K562 (cell line): ENCODE measurements around the gene DAP. TPM values are rescaled to one million over a fixed set of nuclear protein-coding genes. Genes with fewer than 3 reads are reported as not detected.

ENCODE experiments used
- ATAC-seq: fragments of 200-7000 bp; cut with Tn5 transposase; 3 replicates; pipeline ENCODE4 v1.9.1; 2020; ENCODE audit warnings: moderate library complexity
- BruUV-seq: library from RNA; stranded (reverse); fragments of 400-500 nt; replicated peaks from 2 replicates; lab custom pipeline; 2021; lab: Mats Ljungman, UMichigan
- CTCF ChIA-PET: fragments of 300-600 bp; formaldehyde crosslinking; extraction: SDS; loops from one replicate; lab custom pipeline; 2021; ENCODE audit warnings: low intra/inter-chr PET ratio; lab: Yijun Ruan, JAX
- POLR2A ChIA-PET: fragments of 300-600, 350-650 bp; sonication (Branson Sonifier 250); formaldehyde crosslinking; extraction: SDS; loops from one replicate; lab custom pipeline; 2021; ENCODE audit warnings: antibody characterized with exemption, inconsistent platforms; lab: Yijun Ruan, JAX
- DNase-seq, 4 experiments: peaks; one replicate each; pipeline versions ENCODE4 v3.0.0 to v3.0.0-alpha.2; 2011 to 2018; ENCODE audit warnings: low spot score in 3 of 4, mixed read lengths in 3 of 4; ENCODE audit errors: extremely low read depth in 1 of 4
- FAIRE-seq: peaks from 2 replicates; lab custom pipeline; 2011; peaks lifted over from hg19 to GRCh38; lab: Jason Lieb, UNC
- H2AFZ ChIP-seq: 2 replicates; pipeline ENCODE4 v1.6.0; 2011; ENCODE audit warnings: low read depth, low read length, control low read depth, inconsistent platforms
- H3K27ac ChIP-seq: fragments of 200-600 bp; 3 replicates; pipeline ENCODE4 v1.8.0; 2011; ENCODE audit warnings: low read depth, mild to moderate bottlenecking, control low read depth, inconsistent platforms, low read length, moderate library complexity, mixed read lengths; ENCODE audit errors: extremely low read depth
- H3K27me3 ChIP-seq, 2 experiments: fragments of 300-600 bp in 1 of 2; 2 replicates in 1 of 2; 3 replicates in 1 of 2; pipeline versions ENCODE4 v1.6.0 to v1.8.0; 2011; ENCODE audit warnings: inconsistent platforms in 2 of 2, low read length in 2 of 2, mild to moderate bottlenecking in 1 of 2, mixed read lengths in 1 of 2, moderate library complexity in 1 of 2; ENCODE audit not compliant: control insufficient read depth in 2 of 2, insufficient read depth in 2 of 2
- H3K36me3 ChIP-seq: fragments of 300-600 bp; 3 replicates; pipeline ENCODE4 v1.8.0; 2011; ENCODE audit warnings: mild to moderate bottlenecking, low read length, inconsistent platforms; ENCODE audit not compliant: control insufficient read depth, insufficient read depth
- H3K4me1 ChIP-seq, 2 experiments: fragments of 200-600 bp in 1 of 2; replicated peaks in 1 of 2; 2 replicates in 1 of 2; 3 replicates in 1 of 2; pipeline versions ENCODE4 v1.5.1 to v1.8.0; 2011; ENCODE audit warnings: inconsistent platforms in 2 of 2, low read length in 2 of 2, mild to moderate bottlenecking in 1 of 2, mixed read lengths in 1 of 2, moderate library complexity in 1 of 2; ENCODE audit not compliant: control insufficient read depth in 2 of 2, insufficient read depth in 2 of 2
- H3K4me2 ChIP-seq: 2 replicates; pipeline ENCODE4 v1.6.1; 2011; ENCODE audit warnings: low read length, control low read depth, inconsistent platforms, mixed read lengths; ENCODE audit not compliant: insufficient read depth
- H3K4me3 ChIP-seq: fragments of 200-600 bp; sonication (generic), shearing (Covaris generic); 2 replicates; pipeline ENCODE4 v1.5.1; 2016; ENCODE audit warnings: control low read depth, inconsistent platforms
- H3K79me2 ChIP-seq: fragments of 200-600 bp; 3 replicates; pipeline ENCODE4 v1.8.0; 2011; ENCODE audit warnings: low read length, inconsistent platforms; ENCODE audit not compliant: control insufficient read depth, insufficient read depth
- H3K9ac ChIP-seq, 2 experiments: 2 replicates each; pipeline versions ENCODE4 v1.6.0 to v1.6.1; 2011; ENCODE audit warnings: low read depth in 2 of 2, low read length in 2 of 2, control low read depth in 1 of 2, inconsistent platforms in 1 of 2, mild to moderate bottlenecking in 1 of 2, mixed read lengths in 1 of 2; ENCODE audit not compliant: insufficient read depth in 1 of 2
- H3K9me1 ChIP-seq: one replicate; pipeline ENCODE4 v1.6.0; 2011; ENCODE audit warnings: inconsistent platforms, mild to moderate bottlenecking, low read length, moderate library complexity; ENCODE audit not compliant: control insufficient read depth, insufficient read depth
- H3K9me3 ChIP-seq: replicated peaks from 2 replicates; pipeline ENCODE4 v1.5.1; 2011; ENCODE audit warnings: low read depth, low read length, inconsistent platforms; ENCODE audit not compliant: control insufficient read depth, insufficient read depth
- H4K20me1 ChIP-seq: replicated peaks from 2 replicates; pipeline ENCODE4 v1.6.1; 2011; ENCODE audit warnings: low read length, inconsistent platforms, mixed read lengths; ENCODE audit not compliant: control insufficient read depth, insufficient read depth
- ATF4 ChIP-seq: fragments of 450-650 bp; formaldehyde crosslinking; IDR thresholded peaks from 2 replicates; pipeline ENCODE4 v1.4.0; 2022; ENCODE audit warnings: mild to moderate bottlenecking, moderate library complexity
- BACH1 ChIP-seq: fragments of 200-800 bp; sonication (Bioruptor generic); IDR thresholded peaks from 2 replicates; pipeline ENCODE4 v1.6.1; 2016; ENCODE audit warnings: missing genetic modification characterization, missing compliant biosample characterization
- CEBPB ChIP-seq: fragments of 450-650 bp; IDR thresholded peaks from 2 replicates; pipeline ENCODE4 v1.6.1; 2016; ENCODE audit warnings: missing genetic modification characterization, missing compliant biosample characterization
- CEBPG ChIP-seq, 3 experiments: fragments of 200-800 bp in 1 of 3; sonication (Bioruptor generic) in 1 of 3; sonication (generic) in 1 of 3; formaldehyde crosslinking in 1 of 3; IDR thresholded peaks in 2 of 3; conservative IDR thresholded peaks in 1 of 3; 2 replicates each; pipeline versions ENCODE4 v1.6.1 to v1.8.0; 2016 to 2022; ENCODE audit warnings: missing compliant biosample characterization in 2 of 3, missing genetic modification characterization in 2 of 3, mild to moderate bottlenecking in 1 of 3, missing genetic modification reagents in 1 of 3
- COPS2 ChIP-seq: fragments of 450-650 bp; conservative IDR thresholded peaks from 2 replicates; pipeline ENCODE4 v1.6.1; 2016; ENCODE audit warnings: mild to moderate bottlenecking, moderate library complexity
- CXXC5 ChIP-seq: fragments of 250-450 bp; sonication (Bioruptor Pico); IDR thresholded peaks from 2 replicates; pipeline ENCODE4 v1.8.0; 2022; ENCODE audit warnings: inconsistent platforms, mild to moderate bottlenecking, moderate library complexity
- DEAF1 ChIP-seq: fragments of 450-650 bp; formaldehyde crosslinking; IDR thresholded peaks from 2 replicates; pipeline ENCODE4 v1.4.0; 2020; ENCODE audit warnings: mild to moderate bottlenecking, moderate library complexity
- EHMT2 ChIP-seq: fragments of 450-650 bp; IDR thresholded peaks from 2 replicates; pipeline ENCODE4 v1.6.1; 2018; ENCODE audit warnings: antibody characterized with exemption
- GTF2B ChIP-seq: IDR thresholded peaks from 2 replicates; pipeline ENCODE4 v1.6.1; 2011; ENCODE audit not compliant: insufficient read length; ENCODE audit errors: extremely low read depth
- JUNB ChIP-seq: fragments of 450-650 bp; formaldehyde crosslinking; conservative IDR thresholded peaks from 2 replicates; pipeline ENCODE4 v1.4.0; 2020; ENCODE audit warnings: mild to moderate bottlenecking
- MECOM ChIP-seq: fragments of 250-450 bp; sonication (Bioruptor Pico); IDR thresholded peaks from 2 replicates; pipeline ENCODE4 v1.8.0; 2022; ENCODE audit warnings: inconsistent platforms
- MYC ChIP-seq, 2 experiments: fragments of 250-450 bp in 1 of 2; sonication (Bioruptor Pico) in 1 of 2; IDR thresholded peaks; 2 replicates each; pipeline versions ENCODE4 v1.5.1 to v1.6.1; 2012 to 2021; ENCODE audit warnings: low read depth in 2 of 2, borderline replicate concordance in 1 of 2, improper control_type of control experiment in 1 of 2, low read length in 1 of 2, mild to moderate bottlenecking in 1 of 2, moderate library complexity in 1 of 2
- POLR2H ChIP-seq: IDR thresholded peaks from 2 replicates; pipeline ENCODE4 v1.6.1; 2016; ENCODE audit warnings: missing genetic modification characterization, low read depth, mild to moderate bottlenecking, control low read depth, missing compliant biosample characterization, moderate library complexity
- SMC3 ChIP-seq: conservative IDR thresholded peaks from 2 replicates; pipeline ENCODE4 v1.6.1; 2011; ENCODE audit warnings: low read depth, low read length, improper control_type of control experiment; ENCODE audit not compliant: insufficient read depth
- ZNF436 ChIP-seq: fragments of 250-450, 450-650 bp; sonication (Bioruptor Pico); formaldehyde crosslinking; IDR thresholded peaks from 2 replicates; pipeline ENCODE4 v1.7.0; 2020; ENCODE audit warnings: mild to moderate bottlenecking
- ZNF584 ChIP-seq: fragments of 200-800 bp; sonication (Bioruptor generic); IDR thresholded peaks from 2 replicates; pipeline ENCODE4 v1.6.1; 2016; ENCODE audit warnings: low read depth, mild to moderate bottlenecking, missing genetic modification characterization, missing compliant biosample characterization
- ZSCAN32 ChIP-seq: fragments of 450-650 bp; formaldehyde crosslinking; IDR thresholded peaks from 2 replicates; pipeline ENCODE4 v1.4.0; 2020; ENCODE audit warnings: mild to moderate bottlenecking, moderate library complexity
- WGBS: fragments of 100-300 bp; shearing (Covaris generic); methylation state at CpG from one replicate; pipeline ENCODE4 v1.1.6; 2016; ENCODE audit warnings: low coverage, mixed read lengths; ENCODE audit not compliant: insufficient coverage; ENCODE audit errors: missing lambda C conversion rate; 5-methylcytosine and 5-hydroxymethylcytosine counted together
- in situ Hi-C: fragments of 300-500 bp; cut with MboI; formaldehyde crosslinking; loops from 4 replicates; pipeline ENCODE4 v1.15.0; 2018; ENCODE audit warnings: inconsistent platforms, mixed read lengths
- intact Hi-C: fragments of 100-400 bp; cut with micrococcal nuclease; formaldehyde crosslinking; loops from 2 replicates; pipeline ENCODE4 v1.14.2; 2022
- polyA plus RNA-seq, 8 experiments: library from polyadenylated mRNA; depleted of rRNA in 4 of 8; stranded (reverse) in 5 of 8; unstranded in 3 of 8; fragments of >200 nt; fragmentation: Nextera tagmentation in 2 of 8; fragmentation: Illumina TruSeq in 1 of 8; extraction: Ambion mirVana in 2 of 8; extraction: Trizol in 1 of 8; gene quantifications; 2 replicates each; pipeline versions ENCODE4 v1.2.1 to v1.2.3, GENCODE V29; 2011 to 2014; ENCODE audit warnings: inconsistent platforms in 1 of 8, missing spikeins in 1 of 8
- total RNA-seq, 7 experiments: library from RNA; depleted of rRNA in 6 of 7; stranded (reverse); fragments of >200 nt in 6 of 7; fragmentation: Illumina TruSeq in 2 of 7; extraction: Trizol in 2 of 7; gene quantifications; 2 replicates each; pipeline versions ENCODE4 v1.2.1 to v1.2.3, GENCODE V29; 2011 to 2021; ENCODE audit warnings: low replicate concordance in 1 of 7

DAP gene
- total and polyA plus RNA-seq, 9 of the 15 experiments (the other 6 are each of a cell fraction or from before 2014, with no cell fraction given), result 14.1 to 151 (median 34.5) TPM

- peak; percentile 45 for ATAC-seq
- H3K4me2 ChIP-seq, result peak overlapping the region; percentile 64; the same call in 1 of the 2 replicates
- peaks cover 57% of the 10 kb centered on the region for H3K79me2 ChIP-seq
- H3K36me3 ChIP-seq, result peaks cover 62% of the 10 kb centered on the region
- ChIA-PET POLR2A (interaction anchor here (0.6 to 3.1 kb wide), 8 partner anchors 10 to 92 kb away, joined by 3 to 21 read pairs (median 6); partner anchors contain the start of gene DAP), CTCF (interaction anchor here (0.6 kb wide), 1 partner anchor 40 kb away, joined by 3 read pairs; no protein-coding TSS in a partner anchor)
- 36% methylated on average over 8 of the region's 8 CpGs for WGBS
- FAIRE-seq, result no peak
- peaks cover 2% of the 10 kb centered on the region; the same call in 1 of the 2 replicates for H3K9me3 ChIP-seq
- no peak overlapping the region for H2AFZ ChIP-seq
- peak overlapping the region in 1 of 2 experiments; percentile 54; a peak in 2 of 4 replicates for H3K9ac ChIP-seq
- H3K4me3 ChIP-seq, result no peak overlapping the region
- peak in 1 of 4 experiments; percentile 41 for DNase-seq
- H3K27me3 ChIP-seq, result no peaks in the 10 kb centered on the region
- in situ Hi-C loops, result no loop called here
- intact Hi-C loops, result loop anchor here (2.0 kb wide), 2 partner anchors 26 to 32 kb away; partner anchors contain the start of gene DAP
- H3K4me1 ChIP-seq, result peaks cover 23 to 55% of the 10 kb centered on the region in 2 experiments
- H3K27ac ChIP-seq, result peak overlapping the region; percentile 82
- no peaks in the 10 kb centered on the region for H4K20me1 ChIP-seq
- no peaks in the 10 kb centered on the region for H3K9me1 ChIP-seq
- no TSS peak for BruUV-seq
- TF ChIP-seq CEBPB (tag), result peak; percentile 80
- TF ChIP-seq POLR2H (tag), result peak; percentile 32; the same call in 1 of the 2 replicates
- no peak for TF ChIP-seq JUNB (CRISPR knock-in tag)
- TF ChIP-seq ZNF584 (CRISPR knock-in tag), result peak; percentile 39; the same call in 1 of the 2 replicates
- TF ChIP-seq DEAF1 (CRISPR knock-in tag), result peak; percentile 10; the same call in 1 of the 2 replicates
- 0 out of 2 replicates have a peak, but pooled peaks have one; percentile 42 for TF ChIP-seq BACH1 (tag)
- no peak for TF ChIP-seq GTF2B
- TF ChIP-seq MYC (IDR thresholded peaks at IDR 0.05; ENCODE audit: low read depth, low read length), result 0 out of 2 replicates have a peak, but pooled peaks have one; percentile 19
- TF ChIP-seq MYC (CRISPR knock-in tag; IDR thresholded peaks at IDR 0.05; ENCODE audit: borderline replicate concordance, low read depth), result no peak
- no peak for TF ChIP-seq ZNF436
- TF ChIP-seq ZSCAN32 (CRISPR knock-in tag), result 0 out of 2 replicates have a peak, but pooled peaks have one; percentile 64
- no peak for TF ChIP-seq EHMT2
- TF ChIP-seq CXXC5 (CRISPR knock-in tag), result peak; percentile 20; the same call in 1 of the 2 replicates
- 0 out of 2 replicates have a peak, but pooled peaks have one; percentile 18 for TF ChIP-seq MECOM (CRISPR knock-in tag)
- TF ChIP-seq SMC3, result no peak
- TF ChIP-seq ATF4 (CRISPR knock-in tag), result peak; percentile 64
- TF ChIP-seq COPS2, result no peak
- peak; percentile 90 for TF ChIP-seq CEBPG (CRISPR knock-in tag; IDR thresholded peaks at IDR 0.05)
- peak; percentile 60 to 85; a peak in 3 of 4 replicates for TF ChIP-seq CEBPG (tag; conservative IDR thresholded peaks at IDR 0.05 in 1 of 2, IDR thresholded peaks at IDR 0.05 in 1 of 2)
Observed at GRCh38 chr5:10734832-10735523, 26.1 kb downstream of the DAP start.
